Glomerular endothelial cell (primary cell): Measurements from ENCODE around the gene PARD3. TPM values are rescaled to one million over a fixed set of nuclear protein-coding genes. Genes with fewer than 3 reads are reported as not detected.

Experiments
- DNase-seq: peaks from one replicate; pipeline ENCODE4 v3.0.0-alpha.2; 2011; ENCODE audit warnings: low read depth, low spot score; ENCODE audit errors: extremely low read depth
- total RNA-seq: library from RNA; depleted of rRNA; stranded (reverse); fragments of >200 nt; gene quantifications from 2 replicates; pipeline ENCODE4 v1.2.3, GENCODE V29; 2015

The PARD3 gene
- total RNA-seq, 1 donor from 2014 or later = 23.0 TPM

GRCh38 chr10:34213193-34213804, 601.8 kb downstream of the PARD3 start:
- DNase-seq = no peak

DNA sequence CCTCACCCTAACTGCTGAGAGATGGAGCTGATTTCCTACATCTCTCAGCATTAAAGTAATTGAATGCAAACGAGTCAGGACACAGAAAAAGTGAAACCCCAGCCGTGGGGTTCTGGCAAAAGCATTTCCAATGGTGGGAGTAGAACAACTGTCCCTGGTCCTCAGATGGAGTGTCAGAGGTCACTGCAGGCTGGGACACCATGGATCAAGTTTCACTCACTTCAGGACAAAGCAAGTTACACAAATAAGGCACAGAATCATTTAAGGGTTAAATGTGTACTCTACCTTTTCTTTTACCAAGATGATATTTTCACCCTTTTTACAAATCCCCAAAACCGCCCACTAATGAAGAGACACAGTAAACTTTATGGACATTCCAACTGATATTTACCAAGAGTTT, 607.8 kb downstream of the PARD3 start:
- DNase-seq = no peak

GRCh38 chr10:34206935-34207268, 608.2 kb downstream of the PARD3 start:
- no peak for DNase-seq

GRCh38 chr10:34206078-34206934, 608.8 kb downstream of the PARD3 start:
- no peak for DNase-seq

- DNase-seq = no peak
Measured at GRCh38 chr10:34205452-34205851, 609.6 kb downstream of the PARD3 start.

- no peak for DNase-seq
Measured at GRCh38 chr10:34203966-34204630, 611.0 kb downstream of the PARD3 start.

- DNase-seq = no peak
Measured at GRCh38 chr10:34200355-34200901, 614.7 kb downstream of the PARD3 start.

GRCh38 chr10:34198953-34199352, 616.1 kb downstream of the PARD3 start:
- no peak for DNase-seq

- no peak for DNase-seq
Measured at GRCh38 chr10:34196058-34196433, 619.0 kb downstream of the PARD3 start.

DNA sequence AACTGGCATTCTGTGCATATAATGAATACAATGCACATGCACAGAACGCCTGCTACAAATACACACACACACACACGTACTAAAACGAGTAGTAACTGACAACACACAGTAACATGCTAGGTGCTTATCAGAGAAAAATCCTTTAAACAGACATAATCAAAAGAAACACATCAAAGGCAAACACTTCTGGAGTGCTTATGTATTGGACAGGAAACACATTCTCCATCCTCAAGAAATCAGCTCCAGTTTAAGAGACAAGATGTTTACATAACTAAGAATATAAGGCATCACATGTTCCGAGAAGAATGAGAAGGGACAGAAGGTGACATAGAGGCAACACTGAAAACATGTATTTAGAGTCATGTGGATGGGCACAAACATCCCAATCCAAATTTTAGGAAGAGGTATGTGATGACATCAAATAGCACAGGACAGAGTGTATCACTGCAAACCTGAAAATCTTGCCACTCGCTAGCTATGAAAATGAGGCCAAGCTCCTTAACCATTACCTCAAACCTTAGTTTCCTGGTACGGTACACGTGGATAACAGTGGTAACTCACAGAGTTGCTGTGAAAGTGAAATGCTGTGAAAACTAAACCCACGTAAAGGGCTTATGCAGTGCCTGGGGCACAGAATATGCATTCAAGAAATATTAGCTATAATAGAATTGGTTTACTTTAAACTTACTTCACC, 619.6 kb downstream of the PARD3 start:
- DNase-seq = no peak

- no peak for DNase-seq
Measured at GRCh38 chr10:34193931-34194626, 621.0 kb downstream of the PARD3 start.

- no peak for DNase-seq
Measured at GRCh38 chr10:34192646-34193045, 622.5 kb downstream of the PARD3 start.

- no peak for DNase-seq
Measured at GRCh38 chr10:34191406-34191805, 623.7 kb downstream of the PARD3 start.

GRCh38 chr10:34190580-34190979, 624.5 kb downstream of the PARD3 start:
- no peak for DNase-seq

- DNase-seq = no peak
Measured at GRCh38 chr10:34189830-34190229, 625.3 kb downstream of the PARD3 start.

DNA sequence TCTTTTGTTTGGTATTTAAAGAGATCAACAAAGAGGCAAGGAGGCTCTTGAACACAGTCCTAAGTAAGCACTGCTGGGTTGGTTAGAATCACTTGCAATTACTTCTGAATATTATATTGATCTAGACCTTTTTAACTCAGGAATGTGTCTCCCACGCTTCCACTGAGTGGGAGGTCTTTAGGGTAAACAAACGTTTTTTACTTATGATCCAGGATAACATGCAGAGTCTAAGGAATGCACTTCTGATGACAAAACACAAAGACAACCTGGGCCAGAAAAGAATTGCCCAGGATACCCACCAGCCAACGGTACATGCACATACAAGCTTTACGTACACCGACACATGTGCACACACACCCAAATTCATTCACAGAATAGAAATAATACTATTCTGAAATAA, 626.9 kb downstream of the PARD3 start:
- DNase-seq = no peak

DNA sequence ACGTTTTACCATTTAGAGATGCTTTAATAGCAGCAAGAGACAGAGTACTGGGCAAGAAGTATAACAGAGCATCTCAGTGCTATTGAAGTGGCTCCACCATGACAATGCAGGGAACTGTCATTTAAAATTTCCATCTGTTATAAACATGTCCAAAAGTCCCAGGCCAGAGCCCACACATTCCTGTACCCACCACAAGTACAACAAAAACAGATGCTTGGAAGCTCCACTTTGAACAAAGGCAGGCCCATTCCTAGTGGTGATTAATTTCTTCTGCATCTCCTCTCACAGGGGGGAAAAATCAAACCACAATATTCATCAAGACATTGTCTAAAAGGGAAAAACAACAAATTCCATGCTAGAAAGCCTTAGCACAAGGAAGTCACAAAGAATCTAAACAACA, 627.9 kb downstream of the PARD3 start:
- DNase-seq = no peak

- DNase-seq = no peak
Measured at GRCh38 chr10:34186745-34187144, 628.4 kb downstream of the PARD3 start.

DNA sequence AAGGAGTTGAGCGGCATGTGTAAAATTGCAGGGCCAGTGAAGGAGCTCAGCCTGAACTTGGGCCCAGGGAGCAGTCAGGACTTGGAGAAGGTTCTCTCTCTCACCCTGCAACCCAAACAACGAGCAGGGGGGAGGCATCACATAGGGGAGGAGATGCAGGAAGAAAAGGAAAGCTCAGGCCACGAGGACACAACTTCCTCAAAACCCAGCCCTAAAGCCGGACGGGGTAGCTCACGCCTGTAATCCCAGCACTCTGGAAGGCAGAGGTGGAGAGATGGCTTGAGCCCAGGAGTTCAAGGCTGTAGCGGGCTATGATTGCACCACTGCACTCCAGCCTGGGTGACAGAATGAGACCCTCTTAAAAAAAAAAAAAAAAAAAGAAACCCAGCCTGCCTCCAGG, 629.1 kb downstream of the PARD3 start:
- no peak for DNase-seq

- DNase-seq = no peak
Measured at GRCh38 chr10:34184939-34185386, 630.1 kb downstream of the PARD3 start.
